Fibroblast of the aortic adventitia (primary cell): ENCODE data around the gene ACO2. TPM values are rescaled to one million over a fixed set of nuclear protein-coding genes. Genes with fewer than 3 reads are reported as not detected.

Experiments
- DNase-seq: peaks from one replicate; pipeline ENCODE4 v3.0.0-alpha.2; 2010; ENCODE audit warnings: low read depth
- H3K4me3 ChIP-seq: 2 replicates; pipeline ENCODE4 v1.5.1; 2011; ENCODE audit warnings: low read depth, mild to moderate bottlenecking, control low read depth, low read length, moderate library complexity
- CTCF ChIP-seq: IDR thresholded peaks from 2 replicates; pipeline ENCODE4 v1.5.1; 2011; ENCODE audit warnings: mild to moderate bottlenecking, low read length, control low read depth, inconsistent platforms; ENCODE audit not compliant: insufficient read depth
- total RNA-seq: library from RNA; depleted of rRNA; stranded (reverse); fragments of >200 nt; gene quantifications from 2 replicates; pipeline ENCODE4 v1.2.3, GENCODE V29; 2012; ENCODE audit warnings: low replicate concordance

ACO2 gene
- total RNA-seq, 1 donor = 45.9 TPM

- no peak for DNase-seq
- no peak overlapping the region for H3K4me3 ChIP-seq
- no peak for TF ChIP-seq CTCF
Measured at GRCh38 chr22:41513391-41513790, 44.5 kb downstream of the ACO2 start.

- H3K4me3 ChIP-seq = no peak overlapping the region
- DNase-seq = no peak
- TF ChIP-seq CTCF = no peak
Measured at GRCh38 chr22:41516462-41516861, 47.5 kb downstream of the ACO2 start.

GRCh38 chr22:41517172-41518047 lies 48.5 kb downstream of the ACO2 start:
- peak; percentile 71 for DNase-seq
- TF ChIP-seq CTCF = peak; percentile 93

GRCh38 chr22:41518048-41518347 lies 49.1 kb downstream of the ACO2 start:
- no peak overlapping the region for H3K4me3 ChIP-seq
- TF ChIP-seq CTCF = no peak
- DNase-seq = no peak

More at GRCh38 chr22:41517172-41518047, 48.5 kb downstream of the ACO2 start:
- H3K4me3 ChIP-seq = no peak overlapping the region

DNA sequence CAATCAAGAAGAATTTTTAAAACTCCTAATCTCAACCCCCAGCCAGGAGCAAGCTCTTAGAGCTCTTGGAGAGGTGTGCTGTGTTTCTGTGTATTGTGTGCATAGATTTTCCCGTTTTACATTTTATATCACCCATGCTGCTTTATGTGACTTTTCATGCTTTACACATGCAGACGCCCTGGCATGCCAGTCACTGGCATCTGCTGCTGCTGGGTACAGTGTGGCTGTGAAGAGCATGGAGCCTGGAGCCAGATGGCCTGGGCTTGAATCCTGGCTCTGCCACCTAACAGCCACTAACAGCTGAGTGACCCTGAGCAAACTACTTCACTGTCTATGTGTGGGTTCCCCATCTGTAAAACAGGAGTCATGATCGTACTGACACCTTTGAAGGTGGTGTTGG lies 52.2 kb downstream of the ACO2 start:
- no peak for TF ChIP-seq CTCF
- H3K4me3 ChIP-seq = no peak overlapping the region
- no peak for DNase-seq

DNA sequence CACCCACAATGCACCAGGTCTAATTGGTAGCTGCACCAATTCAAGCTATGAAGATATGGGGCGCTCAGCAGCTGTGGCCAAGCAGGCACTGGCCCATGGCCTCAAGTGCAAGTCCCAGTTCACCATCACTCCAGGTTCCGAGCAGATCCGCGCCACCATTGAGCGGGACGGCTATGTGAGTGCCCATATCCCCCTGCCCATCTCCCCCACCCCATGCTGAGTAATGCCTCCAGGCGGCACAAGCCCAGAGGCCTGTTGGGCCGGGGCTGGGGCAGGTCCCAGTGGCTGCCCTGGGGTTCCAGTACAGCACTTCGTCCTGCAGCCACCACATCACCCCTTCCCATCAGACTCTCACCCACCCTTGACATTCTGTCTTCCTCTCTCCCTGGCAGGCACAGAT lies 53.9 kb downstream of the ACO2 start:
- TF ChIP-seq CTCF = no peak
- no peak for DNase-seq
- no peak overlapping the region for H3K4me3 ChIP-seq
